ENCODE results near the gene FAM114A2. TPM values are rescaled to one million over a fixed set of nuclear protein-coding genes. Genes with fewer than 3 reads are reported as not detected.

The FAM114A2 gene
- total RNA-seq, 1 donor = 21.1 TPM

DNA sequence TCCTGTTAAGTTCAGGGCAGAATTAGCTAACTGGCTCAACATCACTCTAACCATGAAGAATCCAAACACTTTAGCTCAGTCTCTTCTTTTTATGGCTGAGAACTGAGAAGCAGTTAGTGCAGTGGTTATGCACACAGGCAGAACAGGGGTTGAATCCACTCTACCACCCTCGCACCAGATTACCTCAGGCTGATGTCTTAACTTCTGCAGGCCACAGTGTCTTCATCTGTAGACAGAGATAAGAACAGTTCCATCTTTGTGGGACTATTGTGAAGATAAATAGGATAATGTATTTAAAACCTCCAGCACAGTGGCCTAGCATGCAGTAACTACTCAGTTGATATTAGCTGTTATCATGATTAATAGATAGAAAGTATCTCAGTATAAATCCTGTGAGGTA lies 54.8 kb downstream of the FAM114A2 start:
- Histone ChIP-seq H3K27me3 (ENCODE audit: insufficient read depth, low read length) (no peaks in the 10 kb centered on the region), H3K4me1 (ENCODE audit: insufficient read depth, low read length) (no peaks in the 10 kb centered on the region), H3K9me3 (ENCODE audit: low read depth, low read length) (no peaks in the 10 kb centered on the region), H3K4me3 (ENCODE audit: low read length) (no peak overlapping the region)

DNA sequence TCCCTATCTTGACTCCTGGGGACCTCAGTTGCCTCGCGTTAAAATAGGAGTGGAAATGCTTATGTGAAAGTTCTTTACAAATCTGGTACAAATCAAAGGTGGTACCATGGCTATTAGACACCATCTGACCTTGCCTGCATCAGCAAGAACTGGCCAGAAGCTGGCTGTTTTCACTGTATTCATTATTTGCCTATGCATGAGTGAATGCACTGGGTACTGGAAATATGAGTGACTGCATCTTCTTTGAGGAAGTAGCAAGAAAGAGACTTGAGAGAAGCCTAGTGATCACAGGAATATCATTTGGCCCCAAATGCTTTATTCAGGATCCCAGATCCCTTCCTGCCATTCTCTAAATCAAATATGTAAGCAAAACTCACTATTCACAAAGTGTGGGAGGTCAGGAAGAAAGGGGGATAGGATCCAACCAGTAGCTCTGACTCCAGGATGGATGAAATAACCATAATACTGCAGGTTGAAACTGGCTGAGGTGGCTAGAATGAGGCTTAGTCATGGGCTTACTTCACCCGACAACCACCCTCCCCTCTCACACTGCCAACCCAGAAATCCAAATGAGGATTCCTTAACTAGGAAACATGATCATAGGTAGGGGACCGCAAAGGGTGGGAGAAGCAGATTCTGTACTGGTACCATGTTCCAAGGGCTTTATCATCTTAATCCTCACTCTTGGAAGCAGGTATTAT lies 56.7 kb downstream of the FAM114A2 start:
- no peaks in the 10 kb centered on the region for H3K27me3 ChIP-seq (ENCODE audit: insufficient read depth, low read length)
- H3K4me1 ChIP-seq (ENCODE audit: insufficient read depth, low read length) = no peaks in the 10 kb centered on the region
- no peaks in the 10 kb centered on the region for H3K9me3 ChIP-seq (ENCODE audit: low read depth, low read length)
- no peak overlapping the region for H3K4me3 ChIP-seq (ENCODE audit: low read length)

DNA sequence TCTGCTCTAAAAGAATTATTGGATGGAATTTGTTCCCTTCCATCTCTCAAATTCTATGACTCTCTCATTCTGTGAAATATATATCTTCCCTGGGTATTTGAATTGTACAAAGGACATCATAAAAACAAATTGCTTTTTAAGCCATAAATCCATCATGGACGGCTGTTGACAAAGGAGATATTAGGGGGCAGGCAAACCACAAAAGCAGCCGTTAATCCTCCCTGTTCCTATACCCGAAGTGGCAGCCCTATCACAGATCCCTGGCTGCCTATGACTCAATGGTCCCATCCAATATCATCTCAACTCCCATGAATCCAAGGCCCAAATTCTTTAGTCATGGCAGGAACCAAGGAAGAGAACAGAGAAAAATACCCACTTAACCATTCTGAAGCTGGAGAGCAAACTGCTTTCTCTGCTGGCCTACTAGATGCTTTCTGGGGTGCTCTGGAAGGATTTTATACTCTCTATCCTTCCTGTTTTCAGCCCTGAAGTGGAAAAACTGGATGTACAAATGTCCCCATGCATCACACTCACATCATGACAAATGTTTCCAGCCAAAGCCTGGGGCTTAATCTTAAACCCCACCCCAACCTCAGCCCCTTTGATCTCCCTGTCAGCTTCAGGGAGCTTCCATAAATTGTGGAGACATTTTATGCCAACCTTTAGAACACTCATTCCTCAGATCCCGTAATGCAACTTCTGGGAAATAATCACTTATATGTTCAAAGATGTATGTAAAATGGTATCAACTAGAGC lies 59.5 kb downstream of the FAM114A2 start:
- Histone ChIP-seq H3K4me1 (ENCODE audit: insufficient read depth, low read length) (no peaks in the 10 kb centered on the region), H3K27me3 (ENCODE audit: insufficient read depth, low read length) (no peaks in the 10 kb centered on the region), H3K4me3 (ENCODE audit: low read length) (no peak overlapping the region), H3K9me3 (ENCODE audit: low read depth, low read length) (no peaks in the 10 kb centered on the region)

- H3K9me3 ChIP-seq (ENCODE audit: low read depth, low read length) = no peaks in the 10 kb centered on the region
Observed at GRCh38 chr5:153974813-153975163, 63.9 kb downstream of the FAM114A2 start.

DNA sequence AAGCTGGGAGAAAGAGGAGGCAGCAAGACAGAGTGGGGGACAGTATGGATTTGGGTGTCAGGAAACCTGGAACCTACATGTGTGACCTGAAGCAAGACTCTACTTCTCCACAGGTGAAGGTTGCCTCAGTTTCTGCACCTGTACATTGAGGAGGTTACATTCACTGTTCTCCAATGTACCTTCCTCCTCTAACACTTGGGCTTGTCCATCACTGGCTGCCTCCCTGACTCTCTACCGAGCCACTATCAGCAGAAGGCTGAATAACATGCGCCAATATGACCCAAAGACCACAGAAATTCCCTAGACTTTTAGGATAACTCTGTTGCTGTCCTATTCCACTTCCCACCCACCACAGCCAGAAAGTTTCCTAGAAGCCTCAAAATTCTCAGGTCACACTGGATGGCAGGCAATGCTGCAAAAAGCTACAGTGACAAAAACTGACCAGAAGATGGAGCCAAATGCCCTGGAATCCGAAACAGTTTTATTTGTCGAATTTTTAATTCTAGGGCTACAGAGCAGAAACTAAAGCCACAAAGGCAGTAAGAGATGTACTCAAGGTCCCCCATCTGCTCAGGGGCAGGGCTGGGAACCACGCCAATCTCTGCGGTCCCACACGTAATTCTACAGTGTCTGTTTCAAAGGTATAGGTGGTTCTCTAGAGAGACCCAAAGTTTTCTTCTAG lies 64.4 kb downstream of the FAM114A2 start:
- Histone ChIP-seq H3K4me1 (ENCODE audit: insufficient read depth, low read length) (no peaks in the 10 kb centered on the region), H3K27me3 (ENCODE audit: insufficient read depth, low read length) (no peaks in the 10 kb centered on the region), H3K9me3 (ENCODE audit: low read depth, low read length) (no peaks in the 10 kb centered on the region), H3K4me3 (ENCODE audit: low read length) (no peak overlapping the region)

More at GRCh38 chr5:153974813-153975163, 63.9 kb downstream of the FAM114A2 start:
- Histone ChIP-seq H3K27me3 (ENCODE audit: insufficient read depth, low read length) (no peaks in the 10 kb centered on the region), H3K4me3 (ENCODE audit: low read length) (no peak overlapping the region), H3K4me1 (ENCODE audit: insufficient read depth, low read length) (no peaks in the 10 kb centered on the region)

GRCh38 chr5:153972240-153972639 lies 66.5 kb downstream of the FAM114A2 start:
- Histone ChIP-seq H3K4me1 (ENCODE audit: insufficient read depth, low read length) (no peaks in the 10 kb centered on the region), H3K9me3 (ENCODE audit: low read depth, low read length) (no peaks in the 10 kb centered on the region), H3K27me3 (ENCODE audit: insufficient read depth, low read length) (no peaks in the 10 kb centered on the region), H3K4me3 (ENCODE audit: low read length) (no peak overlapping the region)

DNA sequence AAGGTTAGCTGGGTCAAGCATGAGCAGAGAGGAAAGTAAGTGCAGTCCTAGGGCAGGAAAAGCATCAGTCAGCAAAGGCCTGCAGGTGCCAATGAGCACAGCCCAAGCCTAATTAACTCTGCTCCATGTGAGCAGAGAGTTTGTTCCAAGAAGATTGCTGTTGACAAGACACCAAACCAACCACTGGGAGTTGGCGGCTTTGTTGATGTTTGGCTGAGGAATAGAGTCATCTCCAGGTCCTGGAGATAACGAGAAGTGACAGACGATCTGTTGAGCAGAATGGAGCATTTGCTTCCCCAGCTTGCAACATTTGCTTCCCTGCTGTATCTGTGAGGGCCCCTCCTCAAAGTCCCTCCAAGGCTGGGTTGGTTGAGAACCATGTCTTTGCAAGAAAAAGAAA lies 68.2 kb downstream of the FAM114A2 start:
- Histone ChIP-seq H3K4me3 (ENCODE audit: low read length) (no peak overlapping the region), H3K4me1 (ENCODE audit: insufficient read depth, low read length) (no peaks in the 10 kb centered on the region), H3K9me3 (ENCODE audit: low read depth, low read length) (no peaks in the 10 kb centered on the region), H3K27me3 (ENCODE audit: insufficient read depth, low read length) (no peaks in the 10 kb centered on the region)

DNA sequence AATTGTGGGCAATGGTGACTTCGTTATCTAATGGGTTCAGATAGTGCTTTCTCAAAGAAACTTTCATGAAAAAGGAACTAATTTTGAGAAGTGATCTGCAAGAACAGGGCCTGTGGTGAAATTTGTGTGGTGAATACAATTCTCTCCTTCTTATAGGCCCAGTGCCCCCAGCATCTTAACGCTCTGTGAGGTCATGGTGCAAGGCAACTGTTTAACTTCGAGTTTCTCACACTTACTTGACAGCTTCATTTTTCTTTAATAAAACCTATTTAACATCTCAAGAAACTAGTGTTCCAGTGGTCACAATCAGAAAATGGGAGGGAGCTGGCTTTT lies 69.2 kb downstream of the FAM114A2 start:
- H3K27me3 ChIP-seq (ENCODE audit: insufficient read depth, low read length) = no peaks in the 10 kb centered on the region
- H3K4me1 ChIP-seq (ENCODE audit: insufficient read depth, low read length) = no peaks in the 10 kb centered on the region
- no peak overlapping the region for H3K4me3 ChIP-seq (ENCODE audit: low read length)
- no peaks in the 10 kb centered on the region for H3K9me3 ChIP-seq (ENCODE audit: low read depth, low read length)

- H3K9me3 ChIP-seq (ENCODE audit: low read depth, low read length) = no peaks in the 10 kb centered on the region
- H3K27me3 ChIP-seq (ENCODE audit: insufficient read depth, low read length) = no peaks in the 10 kb centered on the region
- H3K4me1 ChIP-seq (ENCODE audit: insufficient read depth, low read length) = no peaks in the 10 kb centered on the region
- no peak overlapping the region for H3K4me3 ChIP-seq (ENCODE audit: low read length)
Observed at GRCh38 chr5:153968761-153969562, 69.7 kb downstream of the FAM114A2 start.

DNA sequence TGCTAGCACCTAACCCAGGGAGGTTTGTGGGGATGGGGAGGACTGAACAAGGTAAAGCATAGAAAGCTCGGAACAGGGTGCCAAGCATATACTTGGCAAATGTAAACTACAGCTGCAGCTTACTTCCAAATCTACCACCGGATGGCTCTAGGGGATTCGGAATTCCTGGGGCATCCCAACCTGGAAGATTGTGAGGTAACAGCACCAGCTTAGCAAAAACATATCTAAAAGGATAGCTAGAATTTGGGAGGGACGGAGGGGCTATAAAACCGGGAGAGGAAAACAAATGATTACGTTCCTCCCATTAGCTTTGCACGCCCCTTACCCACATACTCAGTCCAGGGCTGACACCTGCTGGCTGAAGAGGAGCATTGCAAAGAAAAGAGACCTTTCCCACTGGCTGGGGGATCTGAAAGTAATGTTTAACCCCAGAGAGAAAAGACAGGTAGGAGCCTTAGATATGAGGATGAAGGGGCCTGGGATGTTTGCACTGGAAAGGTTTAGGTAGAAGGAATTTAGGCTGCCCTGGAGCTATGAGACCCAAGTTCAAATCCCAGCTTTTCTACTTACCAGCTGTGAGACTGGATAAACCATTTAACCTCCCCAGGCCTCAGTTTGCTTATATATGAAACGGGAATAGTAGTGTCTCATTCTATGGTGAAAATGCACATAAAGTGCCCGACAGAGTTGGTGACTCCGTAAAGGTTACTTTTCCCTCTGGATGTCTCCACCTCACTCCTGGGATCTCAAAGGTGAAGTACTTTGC lies 73.6 kb downstream of the FAM114A2 start:
- Histone ChIP-seq H3K4me3 (ENCODE audit: low read length) (no peak overlapping the region), H3K4me1 (ENCODE audit: insufficient read depth, low read length) (peaks cover 4% of the 10 kb centered on the region), H3K27me3 (ENCODE audit: insufficient read depth, low read length) (no peaks in the 10 kb centered on the region), H3K9me3 (ENCODE audit: low read depth, low read length) (no peaks in the 10 kb centered on the region)

DNA sequence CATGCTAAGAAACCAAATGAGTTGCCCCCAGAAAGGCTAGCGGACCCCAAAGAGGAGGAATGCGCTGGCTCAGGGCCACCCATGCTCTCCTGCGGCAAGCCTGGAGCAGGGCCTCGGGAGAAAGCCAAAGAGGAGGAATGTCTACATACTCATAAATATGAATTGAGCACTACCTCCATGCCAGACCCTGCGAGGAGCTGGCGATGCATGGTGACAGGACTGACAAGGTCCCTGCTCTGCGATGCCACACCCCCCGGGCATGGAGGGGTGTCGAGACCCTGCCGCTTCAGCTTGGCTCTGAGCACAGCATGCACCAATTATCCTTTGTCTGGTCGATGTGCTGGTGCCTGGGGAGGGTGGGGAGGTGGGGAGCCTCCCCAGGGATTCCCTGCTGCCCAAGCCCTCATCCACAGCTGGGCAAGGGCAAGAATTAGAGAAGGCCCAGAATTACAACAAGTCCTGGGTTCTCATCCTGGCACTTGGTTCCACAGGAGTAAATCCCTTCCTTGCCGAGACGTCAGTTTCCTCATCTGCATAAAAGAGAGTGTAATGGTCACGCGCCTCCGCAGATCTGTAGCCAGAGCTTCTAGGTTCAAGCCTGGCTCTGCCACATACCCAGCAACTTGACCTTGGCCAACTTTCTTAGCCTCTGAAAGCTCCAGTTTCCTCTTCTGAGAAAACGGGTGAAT lies 74.4 kb downstream of the FAM114A2 start:
- no peaks in the 10 kb centered on the region for H3K9me3 ChIP-seq (ENCODE audit: low read depth, low read length)
- H3K27me3 ChIP-seq (ENCODE audit: insufficient read depth, low read length) = no peaks in the 10 kb centered on the region
- H3K4me3 ChIP-seq (ENCODE audit: low read length) = no peak overlapping the region
- peaks cover 4% of the 10 kb centered on the region for H3K4me1 ChIP-seq (ENCODE audit: insufficient read depth, low read length)

DNA sequence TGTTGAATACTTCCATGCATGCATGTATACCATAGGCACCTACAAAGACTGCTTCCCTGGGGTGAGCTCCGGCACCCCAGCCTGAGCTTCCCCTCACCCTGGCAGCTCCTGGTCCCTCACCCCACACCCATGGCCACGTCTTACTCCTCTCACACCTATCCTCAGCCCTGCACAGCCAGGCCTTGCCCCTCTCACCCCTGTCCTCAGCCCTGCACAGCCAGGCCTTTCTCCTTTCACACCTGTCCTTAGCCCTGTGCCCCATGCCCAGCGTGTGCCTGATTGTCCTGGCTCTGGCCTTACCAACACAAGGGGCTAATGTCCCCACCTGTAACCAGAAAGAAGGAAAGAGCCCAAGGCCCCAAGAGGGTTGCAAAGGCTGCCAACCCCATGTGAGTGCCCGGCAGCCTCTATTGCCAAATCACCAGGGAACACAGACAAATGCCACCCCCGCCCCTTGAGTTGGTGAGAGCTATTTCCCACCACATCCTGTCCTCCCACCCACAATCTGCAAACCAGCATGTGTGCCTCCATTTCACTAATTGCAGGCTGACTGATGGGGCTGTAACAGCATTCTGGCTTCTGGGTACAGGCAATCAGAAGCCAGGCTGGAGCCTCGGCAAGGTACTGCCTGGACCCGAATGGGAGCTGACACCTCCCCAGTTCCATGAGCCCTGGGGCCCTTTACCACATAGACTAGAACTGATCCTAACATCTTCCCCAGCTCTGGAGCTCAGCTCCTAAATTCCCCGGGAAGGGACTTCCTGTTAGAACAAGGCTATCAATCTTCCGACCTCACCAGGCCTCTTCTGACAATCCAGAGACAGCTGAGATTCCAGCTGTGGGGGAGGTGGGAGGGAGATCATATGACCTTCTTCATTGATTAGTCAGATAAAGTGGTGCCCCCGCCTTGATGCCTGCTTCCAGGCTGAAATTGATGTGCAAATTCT lies 78.2 kb downstream of the FAM114A2 start:
- H3K4me1 ChIP-seq (ENCODE audit: insufficient read depth, low read length) = peaks cover 4% of the 10 kb centered on the region
- H3K4me3 ChIP-seq (ENCODE audit: low read length) = no peak overlapping the region
- no peaks in the 10 kb centered on the region for H3K9me3 ChIP-seq (ENCODE audit: low read depth, low read length)
- no peaks in the 10 kb centered on the region for H3K27me3 ChIP-seq (ENCODE audit: insufficient read depth, low read length)

All from mononuclear cell (primary cell).